D721Med (cell line): ENCODE measurements around the gene PLCB3.

Experiments
- DNase-seq: peaks from one replicate; pipeline ENCODE4 v3.0.0; 2011; ENCODE audit warnings: low spot score; ENCODE audit not compliant: insufficient read length
- FAIRE-seq: peaks from 2 replicates; lab custom pipeline; 2011; peaks lifted over from hg19 to GRCh38; lab: Jason Lieb, UNC
- TF ChIP-seq, protein P1 (sequence below): IDR thresholded peaks from 2 replicates; pipeline ENCODE4 v1.5.1; 2012; ENCODE audit warnings: mild to moderate bottlenecking, control low read depth; ENCODE audit not compliant: insufficient read depth; ENCODE audit errors: missing control alignments

Gene PLCB3

DNA sequence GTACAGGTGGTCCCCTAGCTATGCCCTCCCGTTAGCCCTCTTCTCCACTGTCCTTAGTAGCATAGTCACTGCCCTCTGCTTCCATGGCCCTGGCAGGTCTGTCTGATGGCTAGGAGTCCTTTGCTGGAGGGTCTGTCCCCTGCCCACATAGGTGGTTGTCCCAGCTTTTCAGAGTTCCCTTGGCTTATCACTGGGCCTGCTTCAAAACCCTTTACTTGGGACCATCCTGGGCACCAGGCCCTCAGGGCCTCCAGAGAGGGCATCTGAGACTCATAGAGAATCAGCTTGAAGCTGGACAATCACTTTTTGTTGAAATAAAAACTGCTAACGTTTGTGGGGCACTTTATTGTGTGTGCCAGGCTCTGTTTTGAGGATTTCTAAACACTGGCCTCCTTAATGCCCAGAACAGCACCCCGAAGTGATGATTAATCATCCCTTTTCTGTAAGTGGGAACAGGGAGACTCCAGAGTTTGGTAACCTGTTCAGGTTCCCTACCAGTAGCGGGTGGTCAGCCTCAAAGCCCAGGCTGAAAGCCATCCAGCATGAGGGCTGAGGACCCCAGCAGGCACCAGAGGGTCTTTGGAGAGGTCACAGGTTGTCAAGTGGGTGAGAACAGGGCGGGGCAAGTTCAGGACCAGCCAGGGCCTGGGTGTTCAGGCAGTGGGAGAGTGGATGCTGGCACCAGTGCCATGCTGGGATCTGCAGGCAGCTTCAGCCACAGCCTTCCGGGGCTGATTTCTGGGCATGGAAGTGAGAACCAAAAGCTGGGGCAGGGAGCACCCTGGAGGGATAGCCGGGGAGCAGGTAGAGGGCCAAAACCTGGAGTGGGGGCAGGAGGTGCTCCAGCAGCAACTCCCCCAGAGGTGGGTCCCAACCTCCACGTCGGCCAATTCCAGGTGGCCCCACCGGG, 39.3 kb downstream of the PLCB3 start:
- TF ChIP-seq, protein P1, sequence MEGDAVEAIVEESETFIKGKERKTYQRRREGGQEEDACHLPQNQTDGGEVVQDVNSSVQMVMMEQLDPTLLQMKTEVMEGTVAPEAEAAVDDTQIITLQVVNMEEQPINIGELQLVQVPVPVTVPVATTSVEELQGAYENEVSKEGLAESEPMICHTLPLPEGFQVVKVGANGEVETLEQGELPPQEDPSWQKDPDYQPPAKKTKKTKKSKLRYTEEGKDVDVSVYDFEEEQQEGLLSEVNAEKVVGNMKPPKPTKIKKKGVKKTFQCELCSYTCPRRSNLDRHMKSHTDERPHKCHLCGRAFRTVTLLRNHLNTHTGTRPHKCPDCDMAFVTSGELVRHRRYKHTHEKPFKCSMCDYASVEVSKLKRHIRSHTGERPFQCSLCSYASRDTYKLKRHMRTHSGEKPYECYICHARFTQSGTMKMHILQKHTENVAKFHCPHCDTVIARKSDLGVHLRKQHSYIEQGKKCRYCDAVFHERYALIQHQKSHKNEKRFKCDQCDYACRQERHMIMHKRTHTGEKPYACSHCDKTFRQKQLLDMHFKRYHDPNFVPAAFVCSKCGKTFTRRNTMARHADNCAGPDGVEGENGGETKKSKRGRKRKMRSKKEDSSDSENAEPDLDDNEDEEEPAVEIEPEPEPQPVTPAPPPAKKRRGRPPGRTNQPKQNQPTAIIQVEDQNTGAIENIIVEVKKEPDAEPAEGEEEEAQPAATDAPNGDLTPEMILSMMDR = no peak
- no peak for DNase-seq

DNA sequence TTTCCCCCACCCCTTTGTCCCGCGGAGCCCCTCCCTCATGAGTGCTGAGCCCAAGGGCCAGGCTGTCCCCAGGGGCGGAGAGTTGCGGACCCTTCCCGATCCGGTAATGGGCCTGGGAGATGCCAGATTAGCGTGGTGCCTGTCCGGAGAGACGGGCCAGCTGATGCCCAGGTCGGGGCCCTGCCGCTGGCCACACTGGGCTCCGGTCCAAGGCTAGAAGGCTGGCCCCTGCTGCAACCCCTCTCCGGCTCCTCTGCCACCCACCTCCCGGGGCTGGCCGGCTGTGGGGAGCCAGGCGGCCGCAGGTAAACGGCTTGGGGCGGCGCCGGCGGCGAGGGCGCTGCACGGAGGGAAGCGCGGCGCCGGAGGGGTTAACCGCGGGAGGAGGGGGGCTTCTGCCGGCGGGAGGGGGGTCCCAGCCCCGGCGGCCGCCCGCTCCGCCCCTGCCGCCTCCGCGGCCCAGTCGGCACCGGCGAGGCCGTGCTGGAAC, 40.0 kb downstream of the PLCB3 start, which contains the start of gene KCNK4:
TSS of gene KCNK4 (plus strand) at position 41 of the 490 bp plus-strand sequence. CDS start 1,717 bp downstream, outside the sequence.
- DNase-seq (no peak), FAIRE-seq (no peak)
- TF ChIP-seq, protein P1 = no peak

More for the DNA sequence above, 39.3 kb downstream of the PLCB3 start:
- no peak for FAIRE-seq

DNA sequence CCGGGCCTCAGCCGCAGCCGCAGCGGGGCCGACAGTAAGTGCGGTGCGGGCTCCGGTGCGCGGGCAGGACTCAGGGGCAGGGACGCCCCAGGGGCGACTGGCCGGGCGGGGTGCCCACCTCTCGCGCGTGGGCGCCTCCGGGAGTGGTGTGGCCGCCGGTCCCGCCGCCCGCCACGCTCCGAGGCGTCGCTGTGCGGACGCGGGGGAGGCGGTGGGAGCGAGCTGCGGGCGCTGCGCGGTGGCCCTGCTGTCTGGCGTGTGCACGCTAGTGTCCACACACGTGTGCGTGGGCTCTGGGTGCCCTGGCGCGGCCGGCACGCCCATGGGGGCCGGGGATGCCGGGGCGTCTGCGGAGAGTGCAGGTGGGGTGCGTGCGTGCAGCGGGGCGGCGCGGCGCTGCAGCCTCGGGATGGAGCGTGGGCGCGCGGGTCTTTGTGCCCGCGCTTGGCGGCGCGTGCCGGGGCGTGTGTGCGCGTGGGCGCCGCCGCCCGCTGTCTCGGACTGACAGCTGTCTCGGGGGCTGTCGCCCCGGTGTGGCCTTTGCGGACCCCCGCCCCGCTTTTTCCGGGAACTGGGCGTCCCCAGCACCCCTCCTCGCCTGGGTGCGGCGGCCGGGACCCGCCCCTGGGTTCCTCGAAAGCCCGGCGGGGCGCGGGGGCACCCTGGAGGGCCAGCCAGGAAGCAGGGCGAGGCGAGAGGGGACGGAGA, 40.6 kb downstream of the PLCB3 start:
- DNase-seq = no peak
- TF ChIP-seq, protein P1 = no peak
- no peak for FAIRE-seq

DNA sequence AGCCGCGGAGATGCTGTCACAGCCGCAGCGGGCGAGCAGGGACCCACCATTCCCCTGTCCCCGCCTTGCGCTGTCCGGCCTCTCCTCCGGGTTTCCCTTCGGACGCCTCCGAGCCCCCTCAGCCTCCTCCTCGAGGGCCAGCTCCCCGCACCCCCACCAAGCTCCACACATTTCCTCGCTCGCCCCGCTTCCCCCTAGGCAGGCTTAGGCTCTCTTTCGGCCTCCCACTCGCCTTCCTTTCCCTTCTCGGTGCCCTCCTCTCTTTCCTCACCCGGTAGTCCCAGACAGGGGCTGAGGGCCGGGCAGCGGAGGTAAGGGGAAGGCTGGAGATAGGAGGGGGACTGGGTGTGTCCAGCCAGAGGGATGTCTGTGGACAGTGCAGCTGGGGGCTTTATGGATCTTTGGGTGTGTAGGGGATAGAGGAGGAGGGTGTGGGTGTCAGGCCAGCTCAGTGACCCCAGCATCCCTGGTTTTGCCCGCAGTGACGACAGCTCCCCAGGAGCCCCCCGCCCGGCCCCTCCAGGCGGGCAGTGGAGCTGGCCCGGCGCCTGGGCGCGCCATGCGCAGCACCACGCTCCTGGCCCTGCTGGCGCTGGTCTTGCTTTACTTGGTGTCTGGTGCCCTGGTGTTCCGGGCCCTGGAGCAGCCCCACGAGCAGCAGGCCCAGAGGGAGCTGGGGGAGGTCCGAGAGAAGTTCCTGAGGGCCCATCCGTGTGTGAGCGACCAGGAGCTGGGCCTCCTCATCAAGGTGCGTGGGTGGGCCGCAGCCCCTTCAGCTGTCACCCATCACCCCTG, 41.3 kb downstream of the PLCB3 start:
- FAIRE-seq (no peak), DNase-seq (no peak)
- TF ChIP-seq, protein P1 = no peak

DNA sequence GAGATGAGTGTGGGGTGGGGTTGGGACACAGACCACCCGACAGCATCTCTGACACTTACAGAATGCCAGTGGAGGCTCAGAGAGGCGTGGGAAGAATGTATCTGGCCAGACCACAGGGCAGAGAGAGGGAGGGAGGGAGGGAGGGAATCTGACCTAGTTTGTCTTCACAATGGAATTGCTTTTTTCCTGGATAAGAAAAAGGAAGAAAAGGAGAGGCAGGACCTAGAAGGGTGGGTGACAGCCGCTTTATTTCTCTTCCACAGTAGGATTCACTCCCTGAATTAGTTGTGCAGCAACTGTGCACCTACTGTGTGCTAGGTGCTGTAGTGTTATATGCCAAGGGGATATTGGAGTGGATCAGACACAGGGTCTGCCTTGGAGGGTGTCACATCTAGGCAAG, 43.4 kb downstream of the PLCB3 start:
- FAIRE-seq (no peak), DNase-seq (no peak)
- TF ChIP-seq, protein P1 = no peak

DNA sequence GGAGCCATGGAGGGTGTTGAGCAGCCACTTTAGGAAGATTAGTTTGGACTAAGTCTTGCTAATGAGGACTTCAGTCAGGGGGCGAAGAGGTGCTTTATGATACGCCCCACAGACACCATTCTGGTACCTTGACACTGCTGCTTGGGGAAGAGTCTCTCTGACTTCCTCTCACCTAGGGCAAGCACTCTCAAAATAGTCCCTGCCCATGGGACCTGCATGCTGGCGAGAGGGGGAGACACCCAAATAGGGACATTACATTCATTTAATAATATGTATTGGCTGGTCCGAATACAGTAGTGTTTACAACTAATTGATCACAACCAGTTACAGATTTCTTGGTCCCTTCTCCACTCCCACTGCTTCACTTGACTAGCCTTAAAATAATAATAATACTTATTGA, 44.4 kb downstream of the PLCB3 start:
- DNase-seq (no peak), FAIRE-seq (no peak)
- TF ChIP-seq, protein P1 = no peak
